Body of pancreas (tissue), 4 donors: ENCODE measurements around the gene PDE11A.

ENCODE experiments used
- POLR2A ChIP-seq, 3 donors: fragments of 450-650 bp; IDR thresholded peaks; one replicate each; pipeline ENCODE4 v1.6.1; 2016; ENCODE audit warnings: antibody characterized with exemption in 3 of 3, mild to moderate bottlenecking in 2 of 3
- TF ChIP-seq, protein P1 (sequence below), 7 experiments: fragments of 450-650 bp in 4 of 7; fragments of 200-600 bp in 3 of 7; sonication (generic) in 3 of 7; IDR thresholded peaks; one replicate each; pipeline ENCODE4 v1.5.1; 2016 to 2019; ENCODE audit warnings: antibody characterized with exemption in 7 of 7

DNA sequence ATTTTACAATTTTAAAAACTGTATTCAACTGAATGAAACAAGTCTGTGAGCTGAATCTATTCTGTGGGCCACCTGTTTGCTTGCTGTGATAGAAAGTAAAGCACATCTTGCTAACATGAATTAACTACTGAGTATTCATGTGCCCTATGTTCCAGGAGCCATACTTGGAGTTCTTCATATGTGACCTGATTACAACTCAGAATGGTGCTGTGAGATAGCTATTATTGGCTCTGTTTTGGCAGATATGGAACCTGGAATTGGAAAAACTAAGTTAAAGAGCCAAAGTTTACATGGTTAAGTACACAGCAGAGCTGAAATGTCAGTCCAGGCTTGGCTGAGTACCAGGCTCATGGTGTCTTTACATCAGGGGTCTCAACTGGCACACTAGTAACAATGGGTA is 426.3 kb downstream of the PDE11A start:
- TF ChIP-seq POLR2A (IDR thresholded peaks at IDR 0.05): no peak
- TF ChIP-seq, protein P1, sequence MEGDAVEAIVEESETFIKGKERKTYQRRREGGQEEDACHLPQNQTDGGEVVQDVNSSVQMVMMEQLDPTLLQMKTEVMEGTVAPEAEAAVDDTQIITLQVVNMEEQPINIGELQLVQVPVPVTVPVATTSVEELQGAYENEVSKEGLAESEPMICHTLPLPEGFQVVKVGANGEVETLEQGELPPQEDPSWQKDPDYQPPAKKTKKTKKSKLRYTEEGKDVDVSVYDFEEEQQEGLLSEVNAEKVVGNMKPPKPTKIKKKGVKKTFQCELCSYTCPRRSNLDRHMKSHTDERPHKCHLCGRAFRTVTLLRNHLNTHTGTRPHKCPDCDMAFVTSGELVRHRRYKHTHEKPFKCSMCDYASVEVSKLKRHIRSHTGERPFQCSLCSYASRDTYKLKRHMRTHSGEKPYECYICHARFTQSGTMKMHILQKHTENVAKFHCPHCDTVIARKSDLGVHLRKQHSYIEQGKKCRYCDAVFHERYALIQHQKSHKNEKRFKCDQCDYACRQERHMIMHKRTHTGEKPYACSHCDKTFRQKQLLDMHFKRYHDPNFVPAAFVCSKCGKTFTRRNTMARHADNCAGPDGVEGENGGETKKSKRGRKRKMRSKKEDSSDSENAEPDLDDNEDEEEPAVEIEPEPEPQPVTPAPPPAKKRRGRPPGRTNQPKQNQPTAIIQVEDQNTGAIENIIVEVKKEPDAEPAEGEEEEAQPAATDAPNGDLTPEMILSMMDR (IDR thresholded peaks at IDR 0.05): no peak
